Neural cell (in vitro differentiated cells): ENCODE data around the gene NTF3. TPM values are rescaled to one million over a fixed set of nuclear protein-coding genes. Genes with fewer than 3 reads are reported as not detected.

Source experiments
- H2AFZ ChIP-seq: fragments of 200-600, 300-800 bp; sonication (generic), shearing (Covaris generic); 2 replicates; pipeline ENCODE4 v1.6.0; 2014; ENCODE audit warnings: low read depth, mild to moderate bottlenecking, antibody characterized with exemption, low read length, moderate library complexity
- H3F3A ChIP-seq: fragments of 200-600 bp; shearing (Covaris generic); 2 replicates; pipeline ENCODE4 v1.6.1; 2016; ENCODE audit warnings: mild to moderate bottlenecking, moderate library complexity, mixed read lengths, antibody characterized with exemption, low read length; ENCODE audit not compliant: insufficient read depth, poor library complexity, severe bottlenecking
- H3K27ac ChIP-seq: fragments of 200-600, 300-800 bp; sonication (generic), shearing (Covaris generic); 2 replicates; pipeline ENCODE4 v1.5.1; 2014; ENCODE audit warnings: mild to moderate bottlenecking, low read length, moderate library complexity
- H3K27me3 ChIP-seq: fragments of 300-800, 200-600 bp; sonication (generic), shearing (Covaris generic); 2 replicates; pipeline ENCODE4 v1.6.0; 2014; ENCODE audit warnings: mild to moderate bottlenecking, low read depth, low read length, moderate library complexity; ENCODE audit not compliant: insufficient read depth
- H3K36me3 ChIP-seq: fragments of 300-800, 200-600 bp; sonication (generic), shearing (Covaris generic); 2 replicates; pipeline ENCODE4 v1.5.1; 2014; ENCODE audit warnings: mild to moderate bottlenecking, antibody characterized with exemption, low read length, moderate library complexity; ENCODE audit not compliant: insufficient read depth
- H3K4me2 ChIP-seq: fragments of 300-800, 200-600 bp; sonication (generic), shearing (Covaris generic); 2 replicates; pipeline ENCODE4 v1.6.0; 2014; ENCODE audit warnings: mild to moderate bottlenecking, low read length
- H3K4me3 ChIP-seq: fragments of 300-800, 200-600 bp; sonication (generic), shearing (Covaris generic); 2 replicates; pipeline ENCODE4 v1.5.1; 2014; ENCODE audit warnings: mild to moderate bottlenecking, low read length, moderate library complexity
- H3K79me2 ChIP-seq: fragments of 200-600 bp; shearing (Covaris generic); replicated peaks from 2 replicates; pipeline ENCODE4 v1.6.0; 2014; ENCODE audit warnings: mild to moderate bottlenecking, low read length, moderate library complexity; ENCODE audit not compliant: insufficient read depth
- H3K9ac ChIP-seq: fragments of 300-800, 200-600 bp; sonication (generic), shearing (Covaris generic); 2 replicates; pipeline ENCODE4 v1.6.1; 2016; ENCODE audit warnings: mild to moderate bottlenecking, low read length, mixed read lengths
- H3K9me2 ChIP-seq: fragments of 200-600 bp; shearing (Covaris generic); 2 replicates; pipeline ENCODE4 v1.6.1; 2016; ENCODE audit warnings: mild to moderate bottlenecking, low read length, mixed read lengths; ENCODE audit not compliant: insufficient read depth
- H3K9me3 ChIP-seq: fragments of 200-600, 300-800 bp; sonication (generic), shearing (Covaris generic); 2 replicates; pipeline ENCODE4 v1.6.1; 2016; ENCODE audit warnings: mild to moderate bottlenecking, mixed run types, low read length, moderate library complexity, mixed read lengths
- H4K20me1 ChIP-seq: fragments of 200-600 bp; shearing (Covaris generic); 2 replicates; pipeline ENCODE4 v1.6.1; 2016; ENCODE audit warnings: mild to moderate bottlenecking, mixed run types; ENCODE audit not compliant: insufficient read depth
- CTCF ChIP-seq: fragments of 450-650 bp; IDR thresholded peaks from 2 replicates; pipeline ENCODE4 v1.5.1; 2014; ENCODE audit warnings: antibody characterized with exemption, mild to moderate bottlenecking, moderate library complexity; ENCODE audit not compliant: poor library complexity, severe bottlenecking
- EP300 ChIP-seq: fragments of 450-650 bp; conservative IDR thresholded peaks from 2 replicates; pipeline ENCODE4 v1.6.1; 2014; ENCODE audit warnings: antibody characterized with exemption, mild to moderate bottlenecking, moderate library complexity; ENCODE audit not compliant: poor library complexity, severe bottlenecking
- EZH2 ChIP-seq: fragments of 200-600, 300-800 bp; shearing (Covaris generic), sonication (generic); IDR thresholded peaks from 2 replicates; pipeline ENCODE4 v1.6.1; 2014; ENCODE audit warnings: antibody characterized with exemption, low read length, borderline replicate concordance, mild to moderate bottlenecking; ENCODE audit not compliant: insufficient read depth, poor library complexity, severe bottlenecking
- MXI1 ChIP-seq: fragments of 450-650 bp; conservative IDR thresholded peaks from 2 replicates; pipeline ENCODE4 v1.6.1; 2014; ENCODE audit warnings: antibody characterized with exemption, mild to moderate bottlenecking; ENCODE audit not compliant: poor library complexity, severe bottlenecking
- POLR2AphosphoS5 ChIP-seq: IDR thresholded peaks from 2 replicates; pipeline ENCODE4 v1.6.1; 2012
- RAD21 ChIP-seq: fragments of 450-650 bp; conservative IDR thresholded peaks from 2 replicates; pipeline ENCODE4 v1.6.1; 2014; ENCODE audit warnings: antibody characterized with exemption, mild to moderate bottlenecking, moderate library complexity
- SMC3 ChIP-seq: fragments of 450-650 bp; conservative IDR thresholded peaks from 2 replicates; pipeline ENCODE4 v1.6.1; 2014; ENCODE audit warnings: antibody characterized with exemption, mild to moderate bottlenecking, moderate library complexity; ENCODE audit not compliant: poor library complexity
- TAF1 ChIP-seq: IDR thresholded peaks from 2 replicates; pipeline ENCODE4 v1.6.1; 2012; ENCODE audit warnings: low read depth
- polyA plus RNA-seq: library from polyadenylated mRNA; depleted of rRNA; stranded (reverse); fragments of >200 nt; gene quantifications from 2 replicates; pipeline ENCODE4 v1.2.3, GENCODE V29; 2014
- TF ChIP-seq, protein P1 (sequence below): IDR thresholded peaks from 2 replicates; pipeline ENCODE4 v1.6.1; 2012; ENCODE audit warnings: borderline replicate concordance

The NTF3 gene
- polyA plus RNA-seq, 1 donor from 2014 or later: not detected

GRCh38 chr12:5524116-5524768 is 92.3 kb downstream of the NTF3 start:
- H3K9me2 ChIP-seq: no peaks in the 10 kb centered on the region
- no peaks in the 10 kb centered on the region for H3K79me2 ChIP-seq
- H3K36me3 ChIP-seq: no peaks in the 10 kb centered on the region
- no peaks in the 10 kb centered on the region for H3K27me3 ChIP-seq
- H3K9me3 ChIP-seq: no peaks in the 10 kb centered on the region
- no peak overlapping the region for H2AFZ ChIP-seq
- H3K4me2 ChIP-seq: no peak overlapping the region
- no peaks in the 10 kb centered on the region for H3F3A ChIP-seq
- H4K20me1 ChIP-seq: no peaks in the 10 kb centered on the region
- no peak overlapping the region for H3K9ac ChIP-seq
- no peak overlapping the region for H3K4me3 ChIP-seq
- no peak overlapping the region for H3K27ac ChIP-seq
- TF ChIP-seq POLR2AphosphoS5: no peak
- no peak for TF ChIP-seq EP300
- no peak for TF ChIP-seq TAF1
- no peak for TF ChIP-seq MXI1
- TF ChIP-seq EZH2: no peak
- TF ChIP-seq, protein P1, sequence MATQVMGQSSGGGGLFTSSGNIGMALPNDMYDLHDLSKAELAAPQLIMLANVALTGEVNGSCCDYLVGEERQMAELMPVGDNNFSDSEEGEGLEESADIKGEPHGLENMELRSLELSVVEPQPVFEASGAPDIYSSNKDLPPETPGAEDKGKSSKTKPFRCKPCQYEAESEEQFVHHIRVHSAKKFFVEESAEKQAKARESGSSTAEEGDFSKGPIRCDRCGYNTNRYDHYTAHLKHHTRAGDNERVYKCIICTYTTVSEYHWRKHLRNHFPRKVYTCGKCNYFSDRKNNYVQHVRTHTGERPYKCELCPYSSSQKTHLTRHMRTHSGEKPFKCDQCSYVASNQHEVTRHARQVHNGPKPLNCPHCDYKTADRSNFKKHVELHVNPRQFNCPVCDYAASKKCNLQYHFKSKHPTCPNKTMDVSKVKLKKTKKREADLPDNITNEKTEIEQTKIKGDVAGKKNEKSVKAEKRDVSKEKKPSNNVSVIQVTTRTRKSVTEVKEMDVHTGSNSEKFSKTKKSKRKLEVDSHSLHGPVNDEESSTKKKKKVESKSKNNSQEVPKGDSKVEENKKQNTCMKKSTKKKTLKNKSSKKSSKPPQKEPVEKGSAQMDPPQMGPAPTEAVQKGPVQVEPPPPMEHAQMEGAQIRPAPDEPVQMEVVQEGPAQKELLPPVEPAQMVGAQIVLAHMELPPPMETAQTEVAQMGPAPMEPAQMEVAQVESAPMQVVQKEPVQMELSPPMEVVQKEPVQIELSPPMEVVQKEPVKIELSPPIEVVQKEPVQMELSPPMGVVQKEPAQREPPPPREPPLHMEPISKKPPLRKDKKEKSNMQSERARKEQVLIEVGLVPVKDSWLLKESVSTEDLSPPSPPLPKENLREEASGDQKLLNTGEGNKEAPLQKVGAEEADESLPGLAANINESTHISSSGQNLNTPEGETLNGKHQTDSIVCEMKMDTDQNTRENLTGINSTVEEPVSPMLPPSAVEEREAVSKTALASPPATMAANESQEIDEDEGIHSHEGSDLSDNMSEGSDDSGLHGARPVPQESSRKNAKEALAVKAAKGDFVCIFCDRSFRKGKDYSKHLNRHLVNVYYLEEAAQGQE: no peak
- no peak for TF ChIP-seq SMC3
- no peak for TF ChIP-seq CTCF
- TF ChIP-seq RAD21: no peak

GRCh38 chr12:5524769-5525436 is 93.0 kb downstream of the NTF3 start:
- no peaks in the 10 kb centered on the region for H3F3A ChIP-seq

More at GRCh38 chr12:5524769-5525436, 93.0 kb downstream of the NTF3 start:
- no peak overlapping the region for H3K27ac ChIP-seq
- no peak overlapping the region for H2AFZ ChIP-seq
- no peaks in the 10 kb centered on the region for H3K79me2 ChIP-seq
- H3K9me2 ChIP-seq: no peaks in the 10 kb centered on the region
- no peak overlapping the region for H3K4me3 ChIP-seq
- H4K20me1 ChIP-seq: no peaks in the 10 kb centered on the region
- H3K27me3 ChIP-seq: no peaks in the 10 kb centered on the region
- no peaks in the 10 kb centered on the region for H3K9me3 ChIP-seq
- TF ChIP-seq, protein P1: no peak
- no peak for TF ChIP-seq CTCF
- TF ChIP-seq EP300: no peak
- no peak for TF ChIP-seq MXI1
- no peak for TF ChIP-seq POLR2AphosphoS5
- TF ChIP-seq TAF1: no peak
- no peak for TF ChIP-seq SMC3
- no peak for TF ChIP-seq EZH2
- TF ChIP-seq RAD21: no peak
- H3K9ac ChIP-seq: no peak overlapping the region
- H3K4me2 ChIP-seq: no peak overlapping the region
- H3K36me3 ChIP-seq: no peaks in the 10 kb centered on the region
